HG02610 (cell line): Measurements from ENCODE around the gene PUM1.

Experiments
- ATAC-seq: cut with Tn5 transposase; IDR thresholded peaks from one replicate; pipeline ENCODE4 v1.9.1; 2021; ENCODE audit warnings: mild to moderate bottlenecking, moderate library complexity; ENCODE audit not compliant: unreplicated experiment

PUM1 gene

DNA sequence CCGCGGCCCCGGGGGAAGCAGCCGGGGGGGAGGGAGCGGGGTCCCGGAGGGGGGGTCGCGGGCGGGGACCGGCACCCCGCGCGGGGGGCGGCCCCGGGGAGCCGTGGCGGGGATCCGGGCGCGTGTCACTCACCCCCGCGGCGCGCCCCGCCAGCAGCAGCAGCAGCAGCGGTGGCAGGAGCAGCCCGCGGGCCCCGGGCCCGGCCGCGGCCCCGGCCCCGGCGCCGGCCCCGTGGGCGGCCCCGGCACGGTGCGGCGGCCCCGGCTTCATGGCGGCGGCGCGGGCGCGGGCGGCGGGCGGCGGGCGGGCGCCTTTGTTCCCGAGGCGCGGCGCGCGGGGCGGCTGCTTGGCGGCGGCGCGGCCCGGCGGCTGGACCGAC lies 157.2 kb downstream of the PUM1 start:
- no peak for ATAC-seq

DNA sequence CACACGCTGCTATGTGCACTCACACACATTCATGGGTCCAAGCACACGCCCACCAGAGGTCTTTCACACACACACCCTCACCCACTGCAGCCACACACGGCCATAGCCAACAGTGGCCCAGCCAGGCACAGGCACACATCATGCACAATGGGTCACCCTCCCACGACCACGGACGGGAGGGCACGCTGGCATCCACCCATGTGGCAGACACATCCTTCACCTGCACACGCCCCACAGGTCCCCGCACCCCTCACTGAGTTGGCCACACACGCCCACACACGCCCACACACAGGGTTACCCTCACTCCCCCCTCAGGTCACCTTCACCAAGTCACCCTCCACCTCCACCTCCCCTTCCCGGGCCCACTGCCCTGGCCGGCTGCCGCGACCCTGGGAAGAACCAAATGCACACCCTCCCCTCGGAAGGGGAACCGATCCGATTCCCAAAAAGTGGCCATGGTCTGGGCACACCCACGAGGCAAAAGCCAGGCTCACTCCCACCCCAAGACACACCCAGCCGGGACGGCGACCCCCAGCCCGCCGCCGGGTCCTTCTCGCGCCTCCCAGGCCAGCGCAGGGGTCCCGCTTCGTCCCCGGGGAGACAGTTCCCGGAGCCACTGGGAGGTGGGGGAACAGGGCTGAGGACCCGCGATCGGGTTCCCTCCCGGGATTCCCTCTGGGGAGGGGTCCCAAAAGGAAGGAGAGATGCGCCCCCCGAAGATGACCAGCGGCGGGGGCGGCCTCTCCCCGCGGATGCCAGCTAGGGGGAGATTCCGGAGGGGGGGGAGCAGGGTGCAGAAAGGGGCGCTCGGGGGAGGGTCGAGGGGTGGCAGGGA lies 157.8 kb downstream of the PUM1 start:
- no peak for ATAC-seq

DNA sequence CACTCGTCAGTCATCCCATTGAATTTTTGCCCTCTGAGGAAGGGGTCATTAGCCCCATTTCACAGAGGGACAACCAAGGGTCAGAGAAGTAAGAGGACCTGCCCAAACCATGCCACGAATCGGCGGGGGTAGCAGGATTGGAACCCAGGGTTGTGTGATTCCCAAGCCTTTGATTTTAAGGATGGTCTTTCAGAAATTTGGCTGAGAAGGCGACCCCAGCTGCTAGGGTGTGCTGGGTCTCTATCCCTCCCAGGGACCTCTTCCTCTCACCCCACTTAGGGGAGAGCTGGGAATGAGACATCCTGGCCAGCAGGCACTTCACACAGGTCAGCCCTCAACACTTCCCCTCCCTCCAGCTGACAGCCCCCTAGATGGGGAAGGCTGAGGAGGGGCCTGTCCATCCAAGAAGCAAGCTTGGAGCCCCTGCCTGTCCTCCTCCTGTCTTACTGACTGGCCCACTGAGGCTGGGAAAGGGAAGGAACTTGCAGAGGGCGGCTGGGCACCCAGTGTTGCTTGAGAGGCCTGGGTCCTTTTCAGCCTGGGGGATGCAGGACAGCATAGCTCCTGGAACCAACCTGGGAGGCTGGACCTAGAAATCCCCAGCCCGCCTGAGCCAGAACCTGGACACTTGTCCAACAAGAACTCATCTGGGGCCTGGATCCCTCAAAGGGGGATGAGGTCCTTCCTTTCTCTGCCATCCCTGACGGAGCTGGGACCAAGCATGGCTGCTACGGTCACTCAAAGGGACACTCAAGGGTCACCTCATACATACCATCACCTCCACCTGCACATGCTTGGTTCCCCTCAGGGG lies 158.7 kb downstream of the PUM1 start:
- ATAC-seq: no peak

DNA sequence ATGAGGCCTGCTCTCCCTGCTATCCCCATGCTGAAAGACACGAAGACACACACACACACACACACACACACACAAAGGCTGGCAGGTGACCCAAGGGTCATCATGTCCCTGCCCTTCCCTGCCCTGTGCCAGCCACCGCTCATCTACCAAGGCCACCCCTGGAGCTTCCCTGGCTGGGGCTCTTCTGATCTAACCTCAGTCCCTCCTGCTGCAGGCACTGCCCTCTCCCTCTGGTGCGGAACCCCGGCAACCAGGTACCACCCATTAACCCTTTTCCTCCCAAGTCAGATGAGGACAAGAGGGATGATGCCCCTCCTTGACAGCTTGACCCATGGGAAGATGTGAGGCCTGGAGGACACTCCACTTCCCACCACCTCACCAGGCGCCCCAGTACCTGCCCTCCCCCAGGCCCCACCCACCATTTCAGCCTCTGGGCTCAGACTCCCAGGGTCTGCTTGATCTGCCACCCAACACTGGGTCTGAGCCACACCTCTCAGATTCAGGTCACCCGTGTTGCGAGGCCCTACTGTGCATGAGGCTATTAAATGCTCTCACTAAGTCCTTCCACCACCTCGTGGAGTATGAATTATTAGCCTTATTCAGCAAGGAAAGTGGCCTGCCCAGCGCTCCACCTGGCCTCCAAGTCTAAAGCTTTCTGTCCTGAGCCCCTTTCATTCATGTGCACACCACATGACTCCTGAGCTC lies 159.4 kb downstream of the PUM1 start:
- no peak for ATAC-seq

DNA sequence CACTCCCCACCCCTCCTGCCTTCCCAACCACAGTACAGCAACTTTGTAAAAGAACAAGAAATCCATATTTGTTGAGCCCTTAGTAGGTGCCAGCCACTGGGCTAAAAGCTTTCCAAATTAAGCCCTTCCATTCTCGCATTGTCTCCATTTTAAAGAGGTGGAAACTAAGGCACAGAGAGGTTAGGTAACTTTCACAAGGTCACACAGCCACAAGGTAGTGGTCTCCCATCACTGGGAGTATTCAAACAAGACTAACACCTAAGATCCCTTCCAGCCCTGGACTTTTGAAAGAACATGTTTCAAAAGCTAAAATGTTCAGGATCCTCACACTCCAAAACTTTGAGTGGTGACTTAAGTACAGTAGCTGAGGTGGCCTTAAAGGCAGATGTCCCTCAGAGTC lies 160.1 kb downstream of the PUM1 start:
- ATAC-seq: no peak

DNA sequence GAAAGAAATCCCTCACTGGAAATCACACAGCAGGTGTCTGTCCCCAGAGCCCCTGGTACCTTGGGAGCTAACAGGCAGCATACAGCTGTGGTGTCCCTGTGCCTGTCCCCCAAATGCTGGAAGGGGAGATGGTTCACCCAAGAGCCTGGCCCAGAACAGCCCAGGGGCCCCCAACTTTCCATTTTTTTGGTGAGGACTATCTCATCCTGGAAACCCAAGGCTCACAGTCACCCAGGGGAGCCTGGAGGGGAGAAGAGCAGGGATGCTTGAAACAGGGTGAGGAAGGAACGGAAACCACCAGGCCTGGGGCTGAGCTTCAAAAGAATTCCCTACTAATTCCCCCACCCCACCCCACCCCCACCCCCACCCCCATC lies 160.6 kb downstream of the PUM1 start:
- ATAC-seq: no peak

DNA sequence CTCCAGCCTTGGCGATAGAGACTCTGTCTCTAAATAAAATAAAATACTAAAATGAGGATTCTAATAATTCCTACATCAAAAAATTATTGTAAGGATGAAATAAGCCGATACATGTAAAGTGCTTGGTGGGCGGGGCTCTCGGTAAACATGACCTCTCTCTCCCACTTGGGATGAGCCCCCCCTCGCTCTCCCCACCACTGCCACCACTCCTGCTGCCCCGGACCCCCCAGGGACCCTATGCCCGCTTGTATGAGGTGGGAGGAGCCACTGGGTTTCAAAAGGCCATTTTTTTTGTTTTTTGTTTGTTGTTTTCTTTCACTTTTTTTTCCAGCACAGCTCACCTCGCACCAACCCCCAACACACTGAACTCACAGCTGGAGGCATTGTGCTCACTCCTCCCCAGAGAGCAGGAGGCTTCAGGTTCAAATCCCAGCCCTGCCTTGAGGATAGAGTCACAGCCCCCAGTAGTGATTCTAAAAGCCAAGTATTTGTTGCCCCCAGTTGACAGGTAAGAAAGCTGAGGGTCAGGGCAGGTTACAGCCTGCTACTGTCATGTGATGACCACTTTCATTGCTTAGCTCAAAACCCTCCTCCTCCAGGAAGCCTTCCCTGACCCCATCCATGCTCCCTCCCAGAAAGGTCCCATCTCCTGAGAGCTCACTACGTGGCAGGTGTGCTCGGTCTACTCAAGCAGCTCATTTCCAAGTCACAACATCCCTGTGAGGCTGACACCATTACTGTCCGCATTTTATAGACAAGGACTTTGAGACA lies 161.1 kb downstream of the PUM1 start:
- ATAC-seq: no peak

DNA sequence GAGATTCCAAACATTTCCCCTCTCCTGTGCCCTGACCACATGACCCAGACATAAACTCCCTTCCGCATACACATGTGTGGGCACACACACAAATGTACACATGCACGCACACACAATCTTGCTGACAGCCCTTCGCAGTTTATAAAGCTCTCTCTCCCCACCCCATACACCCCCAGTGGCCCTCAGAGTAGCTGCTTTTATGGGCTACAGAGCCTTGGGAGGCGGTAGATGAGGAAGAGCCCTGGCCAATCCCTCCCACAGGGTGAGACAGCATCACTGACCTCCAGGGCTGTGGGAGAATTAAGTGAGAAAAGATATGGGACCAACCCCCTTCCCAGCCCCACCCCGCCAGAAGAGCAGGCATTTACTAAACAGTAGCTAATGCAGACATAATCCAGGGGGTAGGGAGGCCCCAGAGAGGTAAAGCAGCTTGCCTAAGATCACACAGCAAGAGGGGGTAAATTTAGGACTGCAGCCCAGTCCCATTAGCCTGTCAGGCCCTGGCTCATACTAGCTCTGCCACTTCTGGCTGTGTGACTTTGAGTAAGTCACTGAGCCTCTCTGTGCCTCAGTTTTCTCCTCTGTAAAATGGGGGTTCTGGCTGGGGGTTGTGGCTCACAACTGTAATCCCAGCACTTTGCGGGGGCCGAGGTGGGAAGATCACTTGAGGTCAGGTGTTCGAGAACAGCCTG lies 162.0 kb downstream of the PUM1 start:
- no peak for ATAC-seq

DNA sequence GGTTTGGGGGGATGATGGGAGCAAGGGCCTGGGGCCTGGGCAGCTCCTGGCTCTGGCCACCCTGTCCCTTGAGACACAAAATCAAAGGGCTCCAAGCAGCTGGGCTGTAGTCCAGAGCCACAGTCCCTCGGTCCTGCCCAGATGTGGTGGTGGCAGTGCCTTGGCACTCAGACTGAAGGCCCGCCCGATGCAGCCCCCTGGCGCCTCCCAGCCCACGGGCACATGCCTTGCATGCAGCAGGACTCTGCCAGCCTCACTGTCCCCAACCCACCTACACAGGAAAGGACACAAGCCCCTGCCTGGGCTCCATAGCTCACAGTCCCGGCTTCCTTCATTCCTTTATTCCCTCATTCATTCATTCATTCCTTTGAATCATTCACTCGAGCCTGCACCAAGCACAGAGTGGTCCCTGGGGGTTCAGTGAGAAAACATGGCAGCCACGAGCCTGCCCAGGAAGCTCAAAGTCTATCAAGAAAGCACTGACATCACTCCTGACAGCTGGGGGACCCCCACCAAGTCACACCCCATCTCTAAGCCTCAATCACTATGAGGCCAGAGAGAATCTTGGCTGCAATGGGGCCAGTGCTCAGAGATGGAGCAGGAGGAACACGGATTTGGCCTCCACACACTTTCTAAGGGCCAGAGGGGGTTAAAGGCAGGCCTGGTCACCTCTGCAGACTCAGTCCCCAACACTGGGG lies 162.8 kb downstream of the PUM1 start:
- ATAC-seq: no peak

DNA sequence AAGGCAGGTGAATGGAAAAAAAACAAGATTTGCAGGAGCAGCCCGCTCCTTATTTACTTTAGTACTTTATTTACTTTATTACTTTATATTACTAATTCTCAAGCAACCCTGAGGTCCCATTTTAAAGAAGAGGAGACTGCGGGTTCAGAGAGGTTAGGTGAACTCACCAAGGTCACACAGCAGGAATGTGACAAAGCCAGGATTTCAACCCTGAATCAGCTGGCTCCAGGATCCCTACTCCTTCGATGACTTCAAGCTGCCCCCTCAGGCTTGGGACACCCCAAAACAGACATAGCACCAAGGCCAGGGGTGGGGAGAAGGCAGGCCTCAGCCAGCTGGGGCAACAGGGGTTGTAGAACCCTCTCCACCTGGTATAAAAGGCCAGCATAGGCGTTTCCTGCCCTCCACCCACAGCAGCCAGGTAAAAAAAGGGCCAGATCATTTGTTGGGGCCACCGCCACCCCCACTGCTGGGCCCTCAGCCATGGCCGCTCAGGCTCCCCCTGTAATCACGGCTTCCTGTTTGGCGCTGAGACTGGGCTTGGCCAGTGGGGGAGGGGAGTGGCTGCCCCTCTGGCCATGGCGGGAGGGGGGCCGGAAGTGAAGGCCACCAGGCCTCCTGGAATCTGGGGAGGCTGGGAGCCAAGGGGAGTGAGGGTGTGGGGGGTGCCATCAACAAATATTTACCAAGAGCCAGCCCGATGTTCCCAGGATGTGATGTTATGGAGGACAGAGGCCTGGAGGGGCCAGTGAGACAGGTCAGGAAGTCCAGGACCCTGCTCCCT lies 163.5 kb downstream of the PUM1 start:
- no peak for ATAC-seq

DNA sequence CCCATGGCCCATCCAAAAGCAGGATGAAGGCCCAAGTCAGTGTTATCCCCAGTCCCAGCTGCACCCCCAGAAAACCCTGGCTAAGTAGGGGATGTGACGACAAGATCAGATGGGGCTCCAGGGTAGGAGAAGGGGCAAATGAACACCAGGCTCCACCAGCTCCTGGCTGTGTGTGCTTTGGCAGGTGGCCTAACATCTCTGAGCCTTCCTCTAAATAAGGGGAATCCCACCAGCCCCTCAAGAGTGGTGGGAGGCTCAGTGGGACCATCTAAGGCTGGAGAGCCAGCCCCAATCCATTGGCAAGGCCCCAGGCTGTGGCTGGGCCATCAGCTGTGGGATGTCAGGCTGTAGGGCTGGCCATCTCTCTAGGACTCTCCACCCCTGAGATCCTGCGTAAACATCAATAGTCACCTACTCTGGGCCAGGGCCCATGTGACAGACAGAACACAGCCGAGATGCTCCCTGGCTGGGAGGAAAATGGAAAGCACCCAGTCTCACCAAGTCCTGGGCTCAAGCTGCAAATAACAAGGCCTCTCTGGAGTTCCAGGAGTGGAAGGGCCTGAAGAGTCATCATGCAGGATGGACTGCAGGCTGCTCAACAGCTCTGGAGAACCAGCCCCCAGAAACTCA lies 164.5 kb downstream of the PUM1 start:
- ATAC-seq: no peak

DNA sequence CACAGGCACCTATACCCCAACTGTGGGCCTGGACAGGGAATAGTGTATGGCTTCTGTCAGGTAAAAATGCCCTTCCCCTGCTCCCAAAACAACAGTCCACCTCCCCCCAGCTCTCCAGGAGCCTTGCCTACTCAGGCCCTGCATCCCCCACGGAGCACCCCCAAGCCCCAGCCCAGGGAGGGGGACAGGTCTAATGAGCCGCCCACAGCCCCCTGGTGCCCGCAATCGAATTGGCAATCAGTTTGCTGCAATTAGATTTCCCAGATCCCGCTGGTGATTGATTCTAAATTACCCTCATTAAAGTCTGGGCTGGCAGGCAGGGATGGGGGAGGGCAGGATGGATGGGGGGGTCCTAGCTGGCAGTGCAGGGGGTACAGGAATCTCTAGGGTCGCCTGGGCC lies 165.0 kb downstream of the PUM1 start:
- ATAC-seq: no peak

DNA sequence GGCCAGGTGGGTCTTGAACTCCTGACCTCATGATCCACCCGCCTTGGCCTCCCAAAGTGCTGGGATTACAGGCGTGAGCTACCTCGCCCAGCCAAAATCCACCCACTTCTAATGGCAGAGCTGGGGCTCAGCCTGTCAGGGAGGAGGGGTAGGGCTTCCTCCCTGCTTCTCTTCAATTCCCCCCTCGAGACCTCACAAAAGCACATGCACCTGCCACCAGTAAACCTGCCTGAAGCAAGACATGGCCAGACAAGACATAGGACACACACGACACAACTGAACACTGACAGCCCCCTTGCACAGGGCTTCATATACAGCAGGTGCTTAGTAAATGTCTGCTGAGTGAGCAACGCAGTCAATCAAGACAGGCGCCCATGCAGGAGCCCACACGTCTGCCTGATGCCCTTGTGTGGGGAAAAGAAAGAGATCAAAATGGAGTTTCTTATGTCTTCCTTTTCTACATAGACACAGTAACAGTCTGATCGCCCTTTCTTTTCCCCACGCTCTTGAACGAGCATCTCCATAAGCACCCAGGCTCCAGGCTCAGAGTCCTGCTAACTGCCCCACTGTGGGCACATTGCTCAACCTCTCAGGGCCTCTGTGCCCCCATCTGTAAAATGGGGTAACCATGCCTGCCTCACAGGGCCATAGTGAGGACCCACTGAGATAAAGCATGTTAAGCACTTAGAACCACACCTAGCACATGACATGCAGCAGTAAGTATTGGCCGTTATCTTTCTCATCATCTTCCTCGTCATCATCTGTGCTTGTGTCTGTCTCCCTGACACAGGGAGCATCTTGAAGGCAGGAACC lies 165.7 kb downstream of the PUM1 start:
- no peak for ATAC-seq

DNA sequence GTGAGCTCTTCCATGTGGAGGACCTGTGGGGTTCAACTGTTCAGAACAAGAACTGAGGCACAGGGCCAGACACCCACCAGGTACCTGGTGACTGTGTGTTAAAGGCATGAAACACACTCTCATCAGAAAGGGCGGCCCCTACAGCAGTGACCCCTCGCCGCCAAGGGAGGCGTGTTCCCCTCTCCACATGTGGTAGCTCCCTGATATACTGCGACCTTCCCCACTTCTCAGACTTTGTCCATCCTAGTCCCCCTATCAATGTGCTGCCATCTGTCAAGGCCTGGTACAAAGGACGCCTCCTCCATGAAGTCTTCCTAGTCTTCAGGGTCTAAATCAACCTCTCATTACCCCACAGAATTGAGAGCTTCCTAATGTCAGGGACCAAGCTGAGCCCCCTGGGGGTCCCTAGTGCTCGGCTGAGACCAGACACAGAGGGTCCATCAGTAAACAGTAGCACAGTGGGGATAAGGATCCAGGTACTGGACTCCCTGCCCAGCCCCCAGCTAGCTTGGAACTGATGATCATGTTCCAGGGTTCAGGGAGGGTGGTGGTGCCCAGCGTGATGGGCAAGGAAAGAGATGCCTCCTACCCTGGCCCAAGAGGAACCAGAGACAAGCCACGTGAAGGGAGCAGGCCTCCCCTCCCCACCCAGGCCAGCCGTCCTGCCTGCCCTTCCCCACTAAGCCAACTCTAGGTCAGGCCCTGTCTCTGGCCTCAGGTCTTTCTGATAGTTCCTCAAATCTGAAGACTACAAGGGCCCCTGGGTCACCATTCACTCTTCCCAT lies 167.3 kb downstream of the PUM1 start:
- no peak for ATAC-seq

DNA sequence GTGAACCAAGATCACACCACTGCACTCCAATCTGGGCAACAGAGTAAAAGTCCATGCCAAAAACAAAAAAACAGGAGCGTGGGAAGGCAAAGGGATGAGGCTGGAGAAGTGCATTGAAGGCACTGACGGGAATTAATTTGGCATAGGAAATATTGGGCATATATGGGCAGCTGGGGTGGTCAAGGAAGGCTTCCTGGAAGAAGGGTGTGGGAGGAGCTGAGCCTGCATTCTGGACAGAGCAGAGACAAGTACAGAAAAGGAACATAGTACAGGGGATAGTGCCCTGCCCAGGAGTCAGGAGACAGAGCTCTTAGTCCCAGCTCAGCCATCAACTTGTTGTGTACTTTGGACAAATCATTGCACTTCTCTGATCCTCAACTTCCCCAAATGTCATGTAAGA lies 168.6 kb downstream of the PUM1 start:
- ATAC-seq: no peak

DNA sequence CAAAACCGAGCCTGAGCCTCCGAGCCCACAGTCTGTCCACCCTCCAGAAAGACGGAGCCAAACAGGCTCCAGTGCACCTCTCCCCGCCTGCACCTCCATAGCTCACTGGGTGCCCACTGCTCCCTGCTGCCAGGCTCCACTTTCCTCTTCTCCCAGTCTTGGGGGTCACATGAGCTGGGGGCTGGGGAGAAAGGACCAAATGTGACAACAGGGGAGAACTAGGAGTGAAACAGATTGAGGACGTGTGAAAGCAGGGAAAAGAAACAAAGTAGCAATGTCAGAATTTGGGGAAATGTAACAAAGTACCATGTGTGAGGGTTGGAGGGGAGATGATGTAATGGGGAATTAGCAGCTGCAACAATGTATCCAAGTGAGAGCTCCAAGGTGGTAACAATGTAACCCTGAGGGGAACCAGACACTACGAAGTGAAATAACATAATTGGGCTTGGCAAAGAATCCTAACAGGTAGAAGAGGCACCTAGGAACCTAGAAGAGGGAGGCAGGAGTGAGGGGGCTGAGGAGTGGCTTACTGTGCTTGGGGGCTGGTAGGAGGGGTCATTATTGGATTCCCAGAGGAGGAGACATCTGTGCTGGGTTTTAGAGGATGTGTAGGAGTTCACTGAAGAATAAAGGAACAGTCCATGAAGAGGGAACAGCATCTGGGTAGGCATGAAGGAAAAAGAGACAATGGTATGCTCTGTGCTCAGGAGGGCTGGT lies 169.4 kb downstream of the PUM1 start:
- ATAC-seq: no peak
